Activated CD8-positive, alpha-beta memory T cell treated with anti-CD3 and anti-CD28 coated beads for 48 hours (primary cell): ENCODE results near the gene KCNJ14.

Experiments used
- DNase-seq, 3 experiments: peaks; one replicate each; pipeline ENCODE4 v3.0.0-alpha.2; 2020; ENCODE audit warnings: low read depth in 2 of 3, low spot score in 2 of 3

The KCNJ14 gene

GRCh38 chr19:48445256-48445605 is 10.1 kb upstream of the KCNJ14 start:
- DNase-seq, result no peak

GRCh38 chr19:48445606-48446481 is 9.5 kb upstream of the KCNJ14 start, which contains the start of gene GRWD1:
Gene GRWD1 (plus strand): TSS chr19:48445983. CDS start chr19:48446006, 23 bp downstream.
- peak; percentile 65 to 84 (median 77) for DNase-seq

GRCh38 chr19:48446579-48446978 is 8.8 kb upstream of the KCNJ14 start:
- no peak for DNase-seq

- DNase-seq, result no peak
Measured at GRCh38 chr19:48448563-48448962, 6.8 kb upstream of the KCNJ14 start.

GRCh38 chr19:48450441-48450840 is 4.9 kb upstream of the KCNJ14 start:
- no peak for DNase-seq

- DNase-seq, result no peak
Measured at GRCh38 chr19:48450863-48451262, 4.5 kb upstream of the KCNJ14 start.

- DNase-seq, result no peak
Measured at GRCh38 chr19:48451624-48452023, 3.8 kb upstream of the KCNJ14 start.

- DNase-seq, result no peak
Measured at GRCh38 chr19:48452289-48453190, 2.8 kb upstream of the KCNJ14 start.

GRCh38 chr19:48454150-48454730 is 1.1 kb upstream of the KCNJ14 start:
- DNase-seq, result no peak

- no peak for DNase-seq
Measured at GRCh38 chr19:48455908-48456562, 661 bp downstream of the KCNJ14 start.

- no peak for DNase-seq
Measured at GRCh38 chr19:48456864-48457263, 1.5 kb downstream of the KCNJ14 start.

- DNase-seq, result no peak
Measured at GRCh38 chr19:48458016-48458415, 2.6 kb downstream of the KCNJ14 start.

GRCh38 chr19:48461651-48461981 is 6.2 kb downstream of the KCNJ14 start:
- DNase-seq, result no peak

GRCh38 chr19:48461982-48462655 is 6.7 kb downstream of the KCNJ14 start:
- no peak for DNase-seq

GRCh38 chr19:48465215-48465614 is 9.8 kb downstream of the KCNJ14 start:
- no peak for DNase-seq

- no peak for DNase-seq
Measured at GRCh38 chr19:48466561-48467325, 11.4 kb downstream of the KCNJ14 start.

GRCh38 chr19:48468772-48469288 is 13.5 kb downstream of the KCNJ14 start:
- DNase-seq, result peak; percentile 84 to 98 (median 94)

GRCh38 chr19:48469289-48469881 is 14.0 kb downstream of the KCNJ14 start, which contains the start of gene CYTH2:
Gene CYTH2 (plus strand): TSS chr19:48469369. CDS start chr19:48469508, 139 bp downstream.
- DNase-seq, result peak in 2 of 3 experiments; percentile 54 to 58
